Ovary (tissue), 10 donors: ENCODE measurements around the gene C9orf153. TPM values are rescaled to one million over a fixed set of nuclear protein-coding genes. Genes with fewer than 3 reads are reported as not detected.

ENCODE experiments used
- DNase-seq, 5 donors: peaks; one replicate each; pipeline ENCODE4 v3.0.0-alpha.2; 2019 to 2020
- H3K27ac ChIP-seq, 2 donors: fragments of 200-600 bp; one replicate each; pipeline versions ENCODE4 v1.5.1 to v1.8.0; 2019 to 2022
- H3K27me3 ChIP-seq: fragments of 200-600 bp; one replicate; pipeline ENCODE4 v1.8.0; 2022
- H3K36me3 ChIP-seq: fragments of 200-600 bp; sonication (generic); one replicate; pipeline ENCODE4 v1.5.1; 2019
- H3K4me1 ChIP-seq: one replicate; pipeline ENCODE4 v1.8.1; 2013; ENCODE audit warnings: mild to moderate bottlenecking, moderate library complexity; ENCODE audit not compliant: insufficient read depth
- H3K4me3 ChIP-seq: fragments of 200-600 bp; sonication (generic); one replicate; pipeline ENCODE4 v1.5.1; 2017
- H3K9me3 ChIP-seq, 2 donors: fragments of 200-600 bp in 1 of 2; sonication (generic) in 1 of 2; one replicate each; pipeline versions ENCODE4 v1.5.1 to v1.8.1; 2013 to 2019; ENCODE audit warnings: mild to moderate bottlenecking in 1 of 2, moderate library complexity in 1 of 2
- CTCF ChIP-seq, 3 donors: fragments of 450-650 bp in 2 of 3; fragments of 200-600 bp in 1 of 3; IDR thresholded peaks; one replicate each; pipeline versions ENCODE4 v1.5.1 to v1.8.0; 2016 to 2022; ENCODE audit warnings: antibody characterized with exemption in 3 of 3, mild to moderate bottlenecking in 1 of 3
- EP300 ChIP-seq: sonication (generic); formaldehyde crosslinking; IDR thresholded peaks from one replicate; pipeline ENCODE4 v1.6.1; 2017; ENCODE audit warnings: antibody characterized with exemption
- POLR2A ChIP-seq: fragments of 450-650 bp; IDR thresholded peaks from one replicate; pipeline ENCODE4 v1.6.1; 2017; ENCODE audit warnings: antibody characterized with exemption, mild to moderate bottlenecking, moderate library complexity
- WGBS, 3 donors: extraction: QIAGEN DNeasy Blood & Tissue Kit in 1 of 3; methylation state at CpG; one replicate each; pipeline versions ENCODE4 v1.1.5 to v1.1.7; 2013 to 2017; 5-methylcytosine and 5-hydroxymethylcytosine counted together
- intact Hi-C, 4 donors: fragments of 100-400 bp; cut with DNase I; formaldehyde crosslinking; loops; one replicate each; pipeline versions ENCODE4 v1.11.0 to v1.15.1; 2022 to 2023
- long read RNA-seq, 3 donors: library from polyadenylated mRNA in 2 of 3; unstranded in 2 of 3; transcript quantifications; one replicate each; pipeline ENCODE4 v2.0.0 and lab custom pipeline, GENCODE V29; 2021 to 2026
- polyA plus RNA-seq, 2 donors: library from polyadenylated mRNA; stranded (reverse); fragments of 200-250 nt in 1 of 2; fragments of 350-450 nt in 1 of 2; fragmentation: Illumina TruSeq in 1 of 2; extraction: RNeasy Lipid Tissue Mini Kit (QIAGEN cat#74804) in 1 of 2; gene quantifications; one replicate each; pipeline ENCODE4 v1.2.3, GENCODE V29; 2013 to 2014
- total RNA-seq, 7 donors: library from RNA; depleted of rRNA in 2 of 7; stranded (reverse); fragments of >200 nt in 2 of 7; fragmentation: NEBNext Ultra II Directional in 3 of 7; extraction: Animal tissue kit (Norgen Biotek cat#: 25700) in 3 of 7; gene quantifications; one replicate each; pipeline versions ENCODE4 v1.1.0 to v1.2.4, GENCODE V29; 2016 to 2023
- donor health status: DM: no; HTN: no; CAD: no; lungs with moderate emphysema.
- donor health status: DM: no; HTN: no; CAD: no.
- donor health status: Bipolar disorder and iron deficiency.
- donor health status: DM: yes; HTN: yes; CAD: no.
- donor health status: DM: no; HTN: no; CAD: no.
- donor health status: DM: yes; HTN: yes; CAD: no.

The C9orf153 gene
- total RNA-seq (under 1 TPM in 5 of 7 donors, not detected in 2; 0.12 to 0.68 (median 0.32) TPM), polyA plus RNA-seq (under 1 TPM; 0.06 to 0.37 TPM)
- long read RNA-seq, donor 1 = 0 reads
- long read RNA-seq, donor 2 = 0 reads
- long read RNA-seq, donor 3 = 0 reads

GRCh38 chr9:86259557-86259956 is at the start of gene C9orf153:
C9orf153 (minus strand) TSS chr9:86259657; CDS start chr9:86229603, 30,054 bp downstream.
- 81 to 85% (median 81%) methylated on average over 8 of the region's 8 CpGs for WGBS, 3 donors
- intact Hi-C loops = no loop called here
- TF ChIP-seq EP300 (no peak), POLR2A (no peak), CTCF (IDR thresholded peaks at IDR 0.05) (no peak)
- Histone ChIP-seq H3K27ac (no peak within 1 kb of the TSS), H3K4me3 (no peak within 1 kb of the TSS), H3K36me3 (no peaks in the 10 kb centered on the region), H3K27me3 (no peaks in the 10 kb centered on the region), H3K4me1 (no peaks in the 10 kb centered on the region), H3K9me3 (no peaks in the 10 kb centered on the region)
- DNase-seq = no peak

- no peak for DNase-seq
- 82 to 86% (median 84%) methylated on average over 1 of the region's 1 CpG for WGBS, 3 donors
- Histone ChIP-seq H3K36me3 (no peaks in the 10 kb centered on the region), H3K27me3 (no peaks in the 10 kb centered on the region), H3K27ac (no peak overlapping the region), H3K9me3 (no peaks in the 10 kb centered on the region), H3K4me3 (no peak overlapping the region), H3K4me1 (peaks cover 2% of the 10 kb centered on the region)
- TF ChIP-seq POLR2A (no peak), CTCF (IDR thresholded peaks at IDR 0.05) (no peak), EP300 (no peak)
- intact Hi-C loops = no loop called here
Measured at GRCh38 chr9:86308687-86309086, 49.2 kb upstream of the C9orf153 start.

- H3K27ac ChIP-seq = peak overlapping the region in 1 of 2 donors; percentile 19
- no peaks in the 10 kb centered on the region for H3K36me3 ChIP-seq
- H3K27me3 ChIP-seq = no peaks in the 10 kb centered on the region
- H3K4me1 ChIP-seq = peaks cover 2% of the 10 kb centered on the region
- TF ChIP-seq EP300 (no peak), POLR2A (no peak)
- no peaks in the 10 kb centered on the region for H3K9me3 ChIP-seq
- no peak overlapping the region for H3K4me3 ChIP-seq
- WGBS, 3 donors = 6 to 21% (median 12%) methylated on average over 3 of the region's 3 CpGs
- no peak for DNase-seq
- intact Hi-C loops = loop anchor here in 1 of 4 donors (5.0 kb wide), 1 partner anchor 1567 kb away; no protein-coding TSS in a partner anchor
Measured at GRCh38 chr9:86304236-86304730, 44.8 kb upstream of the C9orf153 start.

- WGBS, 3 donors = 33 to 57% (median 41%) methylated on average over 4 of the region's 4 CpGs
- Histone ChIP-seq H3K27ac (peak overlapping the region in 1 of 2 donors; percentile 19), H3K36me3 (no peaks in the 10 kb centered on the region), H3K27me3 (no peaks in the 10 kb centered on the region), H3K4me1 (peaks cover 2% of the 10 kb centered on the region), H3K4me3 (no peak overlapping the region), H3K9me3 (no peaks in the 10 kb centered on the region)
- TF ChIP-seq CTCF (IDR thresholded peaks at IDR 0.05) (no peak), POLR2A (no peak), EP300 (no peak)
- intact Hi-C loops = loop anchor here in 1 of 4 donors (5.0 kb wide), 1 partner anchor 1566 kb away; no protein-coding TSS in a partner anchor
- no peak for DNase-seq
Measured at GRCh38 chr9:86303316-86303975, 44.0 kb upstream of the C9orf153 start.

GRCh38 chr9:86301686-86302085 is 42.2 kb upstream of the C9orf153 start:
- Histone ChIP-seq H3K4me1 (peaks cover 2% of the 10 kb centered on the region), H3K4me3 (no peak overlapping the region), H3K36me3 (no peaks in the 10 kb centered on the region), H3K9me3 (no peaks in the 10 kb centered on the region), H3K27ac (no peak overlapping the region), H3K27me3 (no peaks in the 10 kb centered on the region)
- TF ChIP-seq POLR2A (no peak), EP300 (no peak), CTCF (IDR thresholded peaks at IDR 0.05) (no peak)
- 82 to 89% (median 87%) methylated on average over 1 of the region's 1 CpG for WGBS, 3 donors
- intact Hi-C loops = loop anchor here in 1 of 4 donors (5.0 kb wide), 1 partner anchor 1564 kb away; no protein-coding TSS in a partner anchor
- no peak for DNase-seq
